RWPE2 (cell line): ENCODE results near the gene SOCS7.
"Not testable (repeated sequence)": the region's sequence is repeated elsewhere in the genome, so short reads cannot be mapped to it uniquely, and the experiment has no call there.

Experiments
- ATAC-seq: fragments of 200-7000 bp; cut with Tn5 transposase; 3 replicates; pipeline ENCODE4 v1.9.1; 2021; ENCODE audit warnings: low read depth
- DNase-seq: peaks from one replicate; pipeline ENCODE4 v3.0.0-alpha.2; 2020; ENCODE audit warnings: low spot score
- H3K27ac ChIP-seq: fragments of 450-650 bp; 2 replicates; pipeline ENCODE4 v1.5.1; 2017; ENCODE audit warnings: mild to moderate bottlenecking; ENCODE audit not compliant: poor library complexity, severe bottlenecking
- H3K27me3 ChIP-seq: fragments of 250-450 bp; sonication (Bioruptor Pico); 2 replicates; pipeline ENCODE4 v1.5.1; 2021; ENCODE audit warnings: mild to moderate bottlenecking, moderate library complexity; ENCODE audit not compliant: insufficient read depth, poor library complexity, severe bottlenecking
- H3K36me3 ChIP-seq: fragments of 250-450 bp; sonication (Bioruptor Pico); 2 replicates; pipeline ENCODE4 v1.5.1; 2020; ENCODE audit warnings: low read depth, mild to moderate bottlenecking, moderate library complexity
- H3K4me1 ChIP-seq: fragments of 250-450 bp; sonication (Bioruptor Pico); 2 replicates; pipeline ENCODE4 v1.5.1; 2021; ENCODE audit warnings: mild to moderate bottlenecking, moderate library complexity; ENCODE audit not compliant: insufficient read depth, poor library complexity, severe bottlenecking
- H3K4me3 ChIP-seq: fragments of 250-450 bp; sonication (Bioruptor Pico); 2 replicates; pipeline ENCODE4 v1.5.1; 2021; ENCODE audit warnings: mild to moderate bottlenecking, moderate library complexity; ENCODE audit not compliant: severe bottlenecking
- H3K9me3 ChIP-seq: fragments of 250-450 bp; sonication (Bioruptor Pico); 2 replicates; pipeline ENCODE4 v1.5.1; 2021; ENCODE audit warnings: mild to moderate bottlenecking, moderate library complexity; ENCODE audit not compliant: severe bottlenecking
- TF ChIP-seq, protein P1 (sequence below): fragments of 450-650 bp; IDR thresholded peaks from one replicate; pipeline ENCODE4 v1.5.1; 2017; ENCODE audit warnings: mild to moderate bottlenecking, moderate library complexity; ENCODE audit not compliant: poor library complexity, severe bottlenecking

The SOCS7 gene

DNA sequence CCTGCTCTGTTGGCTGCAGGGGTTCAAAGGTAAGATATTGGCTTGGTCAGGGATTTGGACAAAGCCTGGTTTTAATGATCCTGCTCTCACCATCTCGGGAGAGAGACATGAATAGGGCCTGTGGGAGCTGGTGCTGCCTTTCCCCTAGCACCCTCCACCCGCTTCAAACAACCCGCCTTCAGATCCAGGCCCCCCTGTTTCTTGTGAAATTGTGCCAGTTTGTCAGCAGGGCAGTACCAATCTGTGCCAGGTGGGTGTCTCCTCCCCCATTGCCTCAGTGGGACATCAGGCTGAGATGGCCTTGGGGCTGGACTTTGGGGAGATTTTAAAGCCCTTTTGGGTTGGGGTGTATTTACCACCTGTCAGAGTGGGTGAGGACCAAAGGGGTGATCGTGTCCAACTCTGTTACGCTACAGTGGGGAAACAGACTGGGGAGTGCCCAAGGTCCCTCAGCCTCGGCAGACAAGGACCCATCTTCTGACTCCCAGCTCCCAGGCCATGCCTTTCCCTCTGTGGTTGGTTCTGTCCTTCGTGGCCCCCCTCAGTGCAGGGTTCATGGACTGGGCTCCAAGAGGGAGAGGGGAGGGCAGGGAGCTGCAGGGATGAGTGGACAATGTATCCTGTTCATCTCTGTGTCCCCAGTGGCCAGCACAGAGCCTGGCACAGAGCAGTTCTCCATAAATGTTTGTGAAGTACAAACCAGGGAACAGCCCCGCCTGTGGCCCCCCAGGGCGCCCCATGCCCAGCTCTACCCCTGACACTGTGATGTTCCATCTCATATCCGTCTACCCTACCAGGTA lies 79.9 kb downstream of the SOCS7 start:
- Histone ChIP-seq H3K27ac (no peak overlapping the region), H3K4me1 (peaks cover 4% of the 10 kb centered on the region), H3K4me3 (no peak overlapping the region), H3K9me3 (no peaks in the 10 kb centered on the region), H3K36me3 (no peaks in the 10 kb centered on the region), H3K27me3 (no peaks in the 10 kb centered on the region)
- no peak for DNase-seq
- no peak for ATAC-seq
- TF ChIP-seq, protein P1, sequence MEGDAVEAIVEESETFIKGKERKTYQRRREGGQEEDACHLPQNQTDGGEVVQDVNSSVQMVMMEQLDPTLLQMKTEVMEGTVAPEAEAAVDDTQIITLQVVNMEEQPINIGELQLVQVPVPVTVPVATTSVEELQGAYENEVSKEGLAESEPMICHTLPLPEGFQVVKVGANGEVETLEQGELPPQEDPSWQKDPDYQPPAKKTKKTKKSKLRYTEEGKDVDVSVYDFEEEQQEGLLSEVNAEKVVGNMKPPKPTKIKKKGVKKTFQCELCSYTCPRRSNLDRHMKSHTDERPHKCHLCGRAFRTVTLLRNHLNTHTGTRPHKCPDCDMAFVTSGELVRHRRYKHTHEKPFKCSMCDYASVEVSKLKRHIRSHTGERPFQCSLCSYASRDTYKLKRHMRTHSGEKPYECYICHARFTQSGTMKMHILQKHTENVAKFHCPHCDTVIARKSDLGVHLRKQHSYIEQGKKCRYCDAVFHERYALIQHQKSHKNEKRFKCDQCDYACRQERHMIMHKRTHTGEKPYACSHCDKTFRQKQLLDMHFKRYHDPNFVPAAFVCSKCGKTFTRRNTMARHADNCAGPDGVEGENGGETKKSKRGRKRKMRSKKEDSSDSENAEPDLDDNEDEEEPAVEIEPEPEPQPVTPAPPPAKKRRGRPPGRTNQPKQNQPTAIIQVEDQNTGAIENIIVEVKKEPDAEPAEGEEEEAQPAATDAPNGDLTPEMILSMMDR, result no peak

DNA sequence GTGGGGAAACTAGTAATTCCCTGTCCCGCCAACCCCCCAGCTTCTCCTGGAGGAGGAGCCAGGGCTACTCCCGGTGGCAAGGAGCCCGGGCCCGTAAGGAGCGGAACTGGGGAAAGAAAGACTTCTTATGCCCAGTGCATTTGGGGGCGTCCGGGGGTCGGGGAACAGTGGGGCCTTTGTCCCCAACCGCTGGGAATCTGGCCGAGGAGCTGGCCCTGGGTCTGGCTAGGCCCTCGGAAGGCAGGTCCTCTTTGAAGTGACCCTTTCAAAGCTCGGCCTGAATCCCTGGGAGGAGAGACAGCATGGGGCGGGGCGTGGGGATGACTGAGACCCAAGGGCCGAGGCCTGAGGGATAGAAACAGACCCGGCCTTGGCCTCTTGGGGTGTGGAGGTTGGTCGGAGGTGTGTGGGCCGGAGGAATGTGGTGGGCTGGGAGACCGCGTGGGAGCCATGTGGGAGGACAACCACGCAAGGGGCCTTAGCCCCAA lies 82.6 kb downstream of the SOCS7 start:
- no peaks in the 10 kb centered on the region for H3K27me3 ChIP-seq
- H3K27ac ChIP-seq, result no peak overlapping the region
- TF ChIP-seq, protein P1, result no peak
- H3K4me1 ChIP-seq, result peaks cover 3% of the 10 kb centered on the region
- H3K36me3 ChIP-seq, result no peaks in the 10 kb centered on the region
- no peak overlapping the region for H3K4me3 ChIP-seq
- ATAC-seq (no peak), DNase-seq (no peak)
- H3K9me3 ChIP-seq, result no peaks in the 10 kb centered on the region

DNA sequence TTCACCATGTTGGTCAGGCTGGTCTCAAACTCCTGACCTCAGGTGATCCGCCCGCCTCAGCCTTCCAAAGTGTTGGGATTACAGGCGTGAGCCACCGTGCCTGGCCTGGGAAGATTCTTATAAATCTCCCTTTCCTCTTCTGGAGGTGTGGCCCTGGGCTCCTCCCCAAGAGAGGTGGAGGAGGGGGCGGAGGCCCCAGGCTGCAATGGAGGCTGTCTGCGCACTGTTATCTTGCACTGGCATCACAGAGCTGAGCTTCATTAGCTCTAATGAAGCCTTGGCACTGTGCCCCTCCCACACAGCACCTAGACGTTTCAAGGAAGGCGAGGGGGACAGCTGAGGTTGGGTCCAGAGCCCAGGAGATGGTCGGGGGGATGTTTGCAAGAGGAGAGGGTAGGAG lies 84.2 kb downstream of the SOCS7 start:
- Histone ChIP-seq H3K4me1 (no peaks in the 10 kb centered on the region), H3K27me3 (no peaks in the 10 kb centered on the region), H3K27ac (no peak overlapping the region), H3K4me3 (no peak overlapping the region), H3K36me3 (no peaks in the 10 kb centered on the region), H3K9me3 (no peaks in the 10 kb centered on the region)
- no peak for ATAC-seq
- TF ChIP-seq, protein P1, result no peak
- no peak for DNase-seq

DNA sequence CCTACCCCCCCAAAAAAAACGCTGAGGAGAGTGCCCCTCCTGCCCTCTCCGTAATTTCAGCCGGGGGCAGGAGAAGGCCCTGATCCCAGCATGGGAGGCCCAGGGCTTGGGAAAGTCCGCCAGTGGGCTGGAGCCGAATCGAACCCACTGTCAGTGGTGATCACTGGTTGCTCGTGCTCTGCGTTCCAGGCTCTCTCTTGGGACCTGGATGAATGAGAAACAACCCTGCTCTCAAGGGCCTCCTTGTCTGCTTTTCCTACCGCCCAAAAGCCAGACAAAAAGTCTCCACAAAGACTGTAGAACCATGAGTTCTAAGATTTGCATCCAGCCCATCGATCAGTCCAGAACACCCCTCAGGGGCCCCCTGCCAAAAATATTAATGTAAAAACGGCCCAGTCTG lies 84.7 kb downstream of the SOCS7 start:
- Histone ChIP-seq H3K4me1 (no peaks in the 10 kb centered on the region), H3K4me3 (no peak overlapping the region), H3K36me3 (no peaks in the 10 kb centered on the region), H3K27me3 (no peaks in the 10 kb centered on the region), H3K27ac (no peak overlapping the region), H3K9me3 (no peaks in the 10 kb centered on the region)
- ATAC-seq (no peak), DNase-seq (no peak)
- TF ChIP-seq, protein P1, result no peak

DNA sequence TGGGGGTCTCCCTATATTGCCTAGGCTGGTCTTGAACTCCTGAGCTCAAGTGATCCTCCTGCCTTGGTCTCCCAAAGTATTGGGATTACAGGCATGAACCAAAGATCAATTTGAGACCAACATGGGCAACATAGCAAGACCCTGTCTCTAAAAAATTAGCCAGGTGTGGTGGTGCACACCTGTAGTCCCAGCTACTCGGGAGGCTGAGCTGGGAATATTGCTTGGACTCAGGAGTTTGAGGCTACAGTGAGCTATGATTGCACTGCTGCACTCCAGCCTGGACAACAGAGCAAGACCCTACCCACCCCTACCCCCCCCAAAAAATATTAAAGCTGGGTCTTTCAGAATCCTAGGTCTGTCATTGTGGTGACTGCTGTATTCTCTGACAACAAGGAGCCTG lies 85.7 kb downstream of the SOCS7 start:
- H3K4me3 ChIP-seq, H3K4me1 ChIP-seq, H3K36me3 ChIP-seq, H3K27me3 ChIP-seq, DNase-seq, ATAC-seq, H3K27ac ChIP-seq, H3K9me3 ChIP-seq: not testable (repeated sequence)
